CD4-positive, CD25-positive, alpha-beta regulatory T cell (primary cell): ENCODE results near the gene RIN3. TPM values are rescaled to one million over a fixed set of nuclear protein-coding genes. Genes with fewer than 3 reads are reported as not detected.

Source experiments
- ATAC-seq, 2 donors: fragments of 150-1000 bp; cut with Tn5 transposase; one replicate each; pipeline ENCODE4 v1.10.0; 2021; ENCODE audit warnings: low read depth in 2 of 2, moderate number of reproducible peaks in 2 of 2, moderate library complexity in 1 of 2
- DNase-seq, 3 donors: peaks; one replicate each; pipeline versions ENCODE4 v3.0.0 to v3.0.0-alpha.2; 2012 to 2022; ENCODE audit warnings: mixed read lengths in 1 of 3
- H3K27ac ChIP-seq: one replicate; pipeline ENCODE4 v1.7.0; 2013; ENCODE audit warnings: mild to moderate bottlenecking, low read length; ENCODE audit not compliant: insufficient read depth, poor library complexity, severe bottlenecking
- H3K27me3 ChIP-seq: one replicate; pipeline ENCODE4 v1.7.0; 2013; ENCODE audit warnings: low read length; ENCODE audit not compliant: control insufficient read depth, insufficient read depth
- H3K36me3 ChIP-seq: one replicate; pipeline ENCODE4 v1.7.0; 2013; ENCODE audit warnings: mild to moderate bottlenecking, low read length, moderate library complexity; ENCODE audit not compliant: control insufficient read depth, insufficient read depth
- H3K4me1 ChIP-seq: 2 replicates; pipeline ENCODE4 v1.7.0; 2013; ENCODE audit warnings: mild to moderate bottlenecking, low read length; ENCODE audit not compliant: insufficient read depth, control insufficient read depth, poor library complexity, severe bottlenecking
- H3K4me3 ChIP-seq: one replicate; pipeline ENCODE4 v1.7.0; 2013; ENCODE audit warnings: low read depth, mild to moderate bottlenecking, low read length, moderate library complexity
- H3K9me3 ChIP-seq, 2 experiments: 1 replicate in 1 of 2; 2 replicates in 1 of 2; pipeline ENCODE4 v1.7.0; 2013; ENCODE audit warnings: low read length in 2 of 2, mild to moderate bottlenecking in 1 of 2, moderate library complexity in 1 of 2; ENCODE audit not compliant: control insufficient read depth in 2 of 2
- H3K27ac Mint-ChIP-seq, 3 donors: one replicate each; pipeline ENCODE4 v1.8.0; 2020 to 2022; ENCODE audit warnings: mild to moderate bottlenecking in 3 of 3, mixed read lengths in 3 of 3, moderate library complexity in 2 of 3
- H3K27me3 Mint-ChIP-seq: one replicate; pipeline ENCODE4 v1.8.0; 2022; ENCODE audit warnings: mild to moderate bottlenecking, mixed read lengths
- H3K36me3 Mint-ChIP-seq: one replicate; pipeline ENCODE4 v1.8.0; 2020; ENCODE audit warnings: mixed read lengths
- H3K4me1 Mint-ChIP-seq, 4 donors: one replicate each; pipeline ENCODE4 v1.8.0; 2020 to 2022; ENCODE audit warnings: mixed read lengths in 4 of 4, mild to moderate bottlenecking in 1 of 4
- H3K4me3 Mint-ChIP-seq, 4 donors: one replicate each; pipeline ENCODE4 v1.8.0; 2020 to 2022; ENCODE audit warnings: mild to moderate bottlenecking in 4 of 4, mixed read lengths in 4 of 4, moderate library complexity in 3 of 4
- H3K9me3 Mint-ChIP-seq, 7 donors: one replicate each; pipeline ENCODE4 v1.8.0; 2020 to 2022; ENCODE audit warnings: mixed read lengths in 7 of 7, mild to moderate bottlenecking in 3 of 7, moderate library complexity in 2 of 7
- polyA plus RNA-seq, 4 donors: library from polyadenylated mRNA; unstranded; fragments of 300-500 nt; fragmentation: Illumina TruSeq; gene quantifications; one replicate each; pipeline ENCODE4 v1.2.3, GENCODE V29; 2021
- total RNA-seq: library from RNA; stranded (reverse); gene quantifications from one replicate; pipeline ENCODE4 v1.2.3, GENCODE V29; 2022

Gene RIN3
- total and polyA plus RNA-seq, 5 donors from 2014 or later = 21.0 to 120 (median 25.0) TPM

DNA sequence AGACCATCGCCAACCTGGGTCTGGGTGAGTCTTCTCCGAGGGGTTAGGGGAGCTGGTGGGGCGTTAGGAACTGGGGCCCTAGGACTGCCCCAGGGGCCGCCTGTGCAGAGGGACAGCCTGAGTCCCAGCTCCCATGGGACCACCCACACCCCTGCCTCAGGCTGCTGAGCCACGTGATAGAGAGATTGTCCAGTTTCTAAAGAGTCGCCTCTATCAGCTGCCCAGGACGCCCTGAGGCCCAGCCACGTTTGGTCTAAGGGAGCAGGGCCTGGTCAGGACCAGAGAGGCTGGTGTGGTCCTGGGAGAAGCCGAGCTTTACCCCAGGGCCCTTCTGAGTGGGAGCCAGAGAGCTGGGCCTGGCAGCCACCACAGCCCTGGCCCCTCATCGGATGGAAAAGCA lies 127.7 kb downstream of the RIN3 start:
- ATAC-seq (no peak), DNase-seq (no peak)
- H3K36me3 ChIP-seq = no peaks in the 10 kb centered on the region
- Mint-ChIP-seq H3K9me3 (no peaks in the 10 kb centered on the region), H3K4me3 (no peak overlapping the region), H3K4me1 (peaks cover 0 to 17% (median 10%) of the 10 kb centered on the region in 4 donors), H3K36me3 (no peaks in the 10 kb centered on the region), H3K27ac (no peak overlapping the region), H3K27me3 (no peaks in the 10 kb centered on the region)
- no peaks in the 10 kb centered on the region for H3K4me1 ChIP-seq
- H3K27me3 ChIP-seq = no peaks in the 10 kb centered on the region
- H3K4me3 ChIP-seq = no peak overlapping the region
- H3K9me3 ChIP-seq = no peaks in the 10 kb centered on the region
- no peak overlapping the region for H3K27ac ChIP-seq

DNA sequence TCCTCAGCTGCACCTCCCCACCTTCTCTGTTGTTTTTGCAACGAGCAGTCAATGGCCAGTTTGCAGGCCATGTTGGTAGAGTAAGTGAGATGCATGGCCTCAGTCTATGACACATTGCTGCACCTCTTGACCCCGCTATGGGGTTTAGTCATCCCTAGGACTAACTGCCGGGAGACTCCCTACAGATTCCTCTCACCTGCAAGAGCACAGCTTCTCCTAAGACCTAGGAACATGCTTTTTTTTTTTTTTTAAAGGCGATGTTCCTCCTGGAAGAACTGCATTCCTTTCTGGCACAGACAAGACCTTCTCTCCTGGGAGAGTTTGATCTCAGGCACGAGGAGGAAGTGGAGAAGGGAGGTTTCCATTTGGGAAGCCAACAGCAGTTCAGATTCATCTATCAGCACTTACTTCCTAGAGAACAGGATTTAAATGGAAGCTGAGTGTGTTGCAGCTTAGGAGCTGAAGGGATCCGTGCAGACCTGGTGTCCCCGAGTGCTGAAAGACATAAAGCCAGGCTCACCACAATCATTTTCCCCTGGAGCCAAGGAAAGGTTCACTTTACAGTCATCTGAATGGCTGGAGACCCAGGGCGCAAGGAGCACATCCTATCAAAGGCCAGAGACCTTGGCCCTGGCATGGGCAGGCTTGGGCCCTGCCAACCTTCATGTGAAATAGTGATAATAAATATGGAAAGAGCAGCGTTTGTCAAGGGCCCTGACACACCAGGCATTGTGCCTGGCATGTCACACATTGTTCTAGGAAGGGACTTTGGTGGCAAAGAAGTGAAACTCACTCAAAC lies 130.8 kb downstream of the RIN3 start:
- H3K4me3 Mint-ChIP-seq = no peak overlapping the region
- Histone ChIP-seq H3K27me3 (no peaks in the 10 kb centered on the region), H3K27ac (no peak overlapping the region), H3K36me3 (no peaks in the 10 kb centered on the region), H3K4me1 (peaks cover 28% of the 10 kb centered on the region), H3K9me3 (no peaks in the 10 kb centered on the region), H3K4me3 (no peak overlapping the region)
- peaks cover 0 to 2% (median 0%) of the 10 kb centered on the region in 7 donors for H3K9me3 Mint-ChIP-seq
- H3K27me3 Mint-ChIP-seq = no peaks in the 10 kb centered on the region
- DNase-seq (no peak), ATAC-seq (no peak)
- H3K36me3 Mint-ChIP-seq = no peaks in the 10 kb centered on the region
- H3K27ac Mint-ChIP-seq = peak overlapping the region in 1 of 3 donors; percentile 32
- peaks cover 6 to 41% (median 21%) of the 10 kb centered on the region in 4 donors for H3K4me1 Mint-ChIP-seq

DNA sequence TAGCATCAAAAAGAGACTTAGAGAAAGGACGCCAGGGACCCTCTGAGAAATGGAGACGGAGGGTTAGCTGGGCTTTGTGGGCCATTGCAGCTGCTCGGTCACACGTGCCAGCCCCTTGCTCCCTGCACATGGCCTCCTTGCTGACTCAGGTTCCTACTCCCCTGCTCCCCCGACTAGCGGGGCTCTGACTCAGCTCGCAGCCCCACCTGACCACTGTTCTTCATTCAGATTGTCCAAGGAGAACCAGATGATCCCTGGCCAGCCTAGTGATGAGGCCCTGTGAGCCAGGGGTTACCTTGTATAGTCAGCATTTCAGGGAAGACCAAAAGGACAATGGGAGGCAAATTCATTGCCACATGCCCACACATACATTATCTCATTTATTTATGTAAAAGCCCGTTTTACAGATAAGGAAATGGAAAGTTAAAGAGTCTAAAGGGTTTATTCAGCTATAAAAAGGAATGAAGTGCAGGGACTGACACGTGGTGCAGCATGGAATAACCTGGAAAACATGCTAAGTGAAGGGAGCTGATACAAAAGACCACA lies 131.5 kb downstream of the RIN3 start:
- peaks cover 6 to 48% (median 25%) of the 10 kb centered on the region in 4 donors for H3K4me1 Mint-ChIP-seq
- H3K4me3 Mint-ChIP-seq = no peak overlapping the region

DNA sequence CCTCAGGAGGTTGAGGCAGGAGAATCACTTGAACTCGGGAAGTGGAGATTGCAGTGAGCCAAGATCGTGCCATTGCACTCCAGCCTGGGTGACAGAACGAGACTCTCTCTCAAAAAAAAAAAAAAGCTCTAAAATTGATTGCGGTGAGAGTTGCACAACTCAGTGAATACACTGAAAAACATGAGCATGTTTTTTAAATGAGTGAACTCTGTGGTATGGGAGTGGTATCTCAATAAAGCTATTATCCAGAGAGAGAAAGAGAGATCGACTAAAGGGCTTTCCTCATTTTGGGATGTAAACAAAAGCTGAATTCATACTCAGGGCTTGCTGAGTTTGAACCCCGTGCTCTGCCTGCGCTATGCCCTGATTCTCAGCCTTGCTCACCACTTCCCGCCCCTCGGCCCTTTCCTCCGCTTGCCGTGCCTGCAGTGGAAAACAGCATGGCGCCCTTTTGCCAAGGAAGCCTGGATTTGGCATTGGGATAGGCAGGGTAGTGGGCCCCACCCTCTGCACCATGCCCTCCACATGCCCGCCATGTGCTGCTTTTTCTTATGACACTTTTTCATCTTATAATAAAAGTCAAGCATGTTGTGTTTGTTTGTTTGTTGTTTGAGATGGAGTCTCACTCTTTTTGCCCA lies 132.4 kb downstream of the RIN3 start:
- Mint-ChIP-seq H3K27ac (peak overlapping the region; percentile 81 to 98 (median 93)), H3K4me3 (peak overlapping the region in 2 of 4 donors; percentile 19 to 68), H3K36me3 (no peaks in the 10 kb centered on the region), H3K27me3 (no peaks in the 10 kb centered on the region), H3K4me1 (peaks cover 6 to 57% (median 31%) of the 10 kb centered on the region in 4 donors), H3K9me3 (peaks cover 0 to 2% (median 0%) of the 10 kb centered on the region in 7 donors)
- Histone ChIP-seq H3K27me3 (no peaks in the 10 kb centered on the region), H3K4me3 (no peak overlapping the region), H3K4me1 (peaks cover 44% of the 10 kb centered on the region), H3K9me3 (no peaks in the 10 kb centered on the region), H3K36me3 (no peaks in the 10 kb centered on the region), H3K27ac (no peak overlapping the region)
- no peak for ATAC-seq
- DNase-seq = no peak

More for the DNA sequence above, 131.5 kb downstream of the RIN3 start:
- peaks cover 35% of the 10 kb centered on the region for H3K4me1 ChIP-seq
- H3K27me3 ChIP-seq = no peaks in the 10 kb centered on the region
- no peak for ATAC-seq
- no peak overlapping the region for H3K4me3 ChIP-seq
- no peaks in the 10 kb centered on the region for H3K36me3 ChIP-seq
- H3K36me3 Mint-ChIP-seq = no peaks in the 10 kb centered on the region
- peaks cover 0 to 2% (median 0%) of the 10 kb centered on the region in 7 donors for H3K9me3 Mint-ChIP-seq
- H3K27me3 Mint-ChIP-seq = no peaks in the 10 kb centered on the region
- H3K9me3 ChIP-seq = no peaks in the 10 kb centered on the region
- H3K27ac ChIP-seq = no peak overlapping the region
- DNase-seq = no peak
- peak overlapping the region; percentile 25 to 66 (median 25) for H3K27ac Mint-ChIP-seq

DNA sequence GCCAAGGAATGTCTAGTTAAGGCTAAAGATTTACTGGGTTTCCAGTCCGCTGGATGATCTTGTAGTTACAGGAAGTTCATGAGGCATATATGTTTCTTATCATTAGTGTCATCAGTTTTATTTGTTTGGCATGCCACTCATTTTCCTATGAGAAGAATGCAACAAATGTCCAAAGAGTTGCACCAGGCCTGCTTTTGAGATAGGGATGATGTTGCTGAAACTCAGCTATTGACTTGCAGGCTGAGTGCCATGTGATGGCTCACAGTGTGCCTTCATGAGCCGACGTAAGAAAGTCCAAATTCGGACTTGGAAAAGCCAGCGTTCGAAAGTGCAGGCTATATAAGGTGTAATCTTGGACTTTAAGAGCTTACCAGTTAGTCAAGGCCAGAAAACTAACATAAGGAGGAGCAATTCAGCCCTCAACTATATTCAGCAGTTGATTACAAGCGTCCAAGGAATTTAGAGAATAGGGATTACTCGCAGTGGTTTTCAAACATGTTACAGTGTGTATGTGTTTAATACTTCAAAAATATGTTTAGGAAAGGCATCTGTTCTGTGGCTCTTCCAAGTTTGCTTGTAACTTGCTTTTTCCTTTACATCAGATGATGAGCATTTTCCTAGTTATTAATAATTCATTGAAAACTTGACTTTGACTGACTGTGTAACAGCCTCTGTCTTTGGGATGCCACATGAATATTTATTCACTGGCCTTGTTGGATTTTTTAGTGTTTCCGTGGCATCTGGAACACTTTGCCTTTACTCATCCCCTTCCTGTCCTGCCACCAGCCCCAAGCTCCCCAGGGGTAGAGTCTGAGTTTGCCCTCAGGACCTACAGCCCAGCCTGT lies 133.6 kb downstream of the RIN3 start:
- peaks cover 47% of the 10 kb centered on the region for H3K4me1 ChIP-seq
- no peak overlapping the region for H3K27ac ChIP-seq
- no peaks in the 10 kb centered on the region for H3K27me3 Mint-ChIP-seq
- DNase-seq (no peak), ATAC-seq (no peak)
- H3K9me3 ChIP-seq = no peaks in the 10 kb centered on the region
- no peaks in the 10 kb centered on the region for H3K36me3 Mint-ChIP-seq
- peak overlapping the region; percentile 35 for H3K4me3 ChIP-seq
- no peaks in the 10 kb centered on the region for H3K36me3 ChIP-seq
- H3K4me3 Mint-ChIP-seq = peak overlapping the region; percentile 19 to 68 (median 24)
- H3K27me3 ChIP-seq = no peaks in the 10 kb centered on the region
- peak overlapping the region; percentile 81 to 98 (median 93) for H3K27ac Mint-ChIP-seq
- H3K4me1 Mint-ChIP-seq = peaks cover 6 to 60% (median 34%) of the 10 kb centered on the region in 4 donors
- peaks cover 0 to 2% (median 0%) of the 10 kb centered on the region in 7 donors for H3K9me3 Mint-ChIP-seq

DNA sequence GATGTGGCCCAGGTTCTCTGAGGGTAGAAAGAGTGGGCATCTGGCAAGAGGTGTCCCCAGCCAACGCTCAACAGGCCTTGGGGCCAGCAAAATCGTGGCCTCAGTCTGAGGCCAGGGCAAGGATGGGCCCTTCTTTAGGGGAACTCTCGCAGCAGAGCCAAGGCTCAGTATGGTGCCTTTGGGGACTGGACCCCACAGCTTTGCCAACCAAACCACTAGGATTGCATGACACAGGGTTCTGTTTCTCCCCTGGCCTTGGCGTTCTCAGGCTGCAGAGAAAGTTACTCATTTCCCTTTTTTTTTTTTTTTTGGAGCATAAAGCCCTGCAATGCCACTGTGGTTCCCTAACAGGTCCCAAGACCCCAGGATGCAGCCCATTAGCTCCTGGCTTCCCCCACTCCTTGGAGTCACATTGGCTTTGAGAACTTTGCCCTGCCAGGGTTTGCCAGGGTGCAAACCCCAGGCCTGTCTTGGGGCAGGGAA lies 134.3 kb downstream of the RIN3 start:
- DNase-seq = no peak
- peak overlapping the region in 2 of 4 donors; percentile 32 to 100 for H3K4me3 Mint-ChIP-seq
- peaks cover 6 to 60% (median 34%) of the 10 kb centered on the region in 4 donors for H3K4me1 Mint-ChIP-seq

DNA sequence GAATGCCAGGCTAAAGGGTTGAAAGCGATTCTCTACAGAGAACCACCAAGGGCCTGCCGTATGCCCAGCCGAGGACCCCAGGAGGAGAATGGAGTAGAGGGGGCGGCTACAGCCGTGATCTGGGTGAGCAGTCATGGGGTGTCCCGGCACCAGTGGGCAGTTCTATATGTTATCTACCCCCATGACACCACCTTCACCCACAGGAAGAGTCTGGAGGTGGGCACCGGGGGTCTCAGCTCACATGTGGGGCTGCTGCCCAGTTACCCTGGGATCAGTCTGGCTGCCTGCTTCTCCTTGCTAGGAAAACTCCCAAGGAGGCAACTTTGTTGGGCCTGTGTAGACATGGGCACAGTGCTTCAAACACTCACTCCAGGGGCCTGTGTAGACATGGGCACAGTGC lies 135.5 kb downstream of the RIN3 start:
- peaks cover 6% of the 10 kb centered on the region for H3K36me3 Mint-ChIP-seq
- Histone ChIP-seq H3K27me3 (no peaks in the 10 kb centered on the region), H3K4me1 (peaks cover 48% of the 10 kb centered on the region), H3K27ac (peak overlapping the region; percentile 19), H3K4me3 (no peak overlapping the region), H3K9me3 (no peaks in the 10 kb centered on the region), H3K36me3 (no peaks in the 10 kb centered on the region)
- H3K9me3 Mint-ChIP-seq = peaks cover 0 to 2% (median 0%) of the 10 kb centered on the region in 7 donors
- H3K27ac Mint-ChIP-seq = peak overlapping the region; percentile 97 to 100 (median 98)
- DNase-seq (no peak), ATAC-seq (no peak)
- peak overlapping the region in 3 of 4 donors; percentile 59 to 100 (median 76) for H3K4me3 Mint-ChIP-seq
- H3K27me3 Mint-ChIP-seq = no peaks in the 10 kb centered on the region
- H3K4me1 Mint-ChIP-seq = peaks cover 6 to 60% (median 39%) of the 10 kb centered on the region in 4 donors

More for the DNA sequence above, 134.3 kb downstream of the RIN3 start:
- ATAC-seq = no peak
- Histone ChIP-seq H3K36me3 (no peaks in the 10 kb centered on the region), H3K9me3 (no peaks in the 10 kb centered on the region), H3K27me3 (no peaks in the 10 kb centered on the region), H3K4me1 (peaks cover 47% of the 10 kb centered on the region), H3K27ac (no peak overlapping the region), H3K4me3 (no peak overlapping the region)
- peaks cover 0 to 2% (median 0%) of the 10 kb centered on the region in 7 donors for H3K9me3 Mint-ChIP-seq
- peak overlapping the region; percentile 83 to 100 (median 98) for H3K27ac Mint-ChIP-seq
- H3K36me3 Mint-ChIP-seq = no peaks in the 10 kb centered on the region
- no peaks in the 10 kb centered on the region for H3K27me3 Mint-ChIP-seq
